ENCODE measurements around the gene PLEKHG2. TPM values are rescaled to one million over a fixed set of nuclear protein-coding genes. Genes with fewer than 3 reads are reported as not detected.

Gene PLEKHG2
- total RNA-seq, 3 donors from 2014 or later (not counting 1 experiment from before 2014, with no cell fraction given) = 70.2 to 129 (median 80.7) TPM

GRCh38 chr19:39445196-39446111, 33.0 kb downstream of the PLEKHG2 start, which contains the start of gene SUPT5H:
TSS of gene SUPT5H (plus strand) at chr19:39445582. CDS start at chr19:39445891, 309 bp downstream.
- H3K4me3 ChIP-seq (ENCODE audit: low read length) = peak within 1 kb of the TSS; percentile 99

GRCh38 chr19:39446365-39447084, 34.1 kb downstream of the PLEKHG2 start:
- no peaks in the 10 kb centered on the region for H3K36me3 Mint-ChIP-seq
- H3K9me3 ChIP-seq (ENCODE audit: control insufficient read depth, insufficient read depth, low read length) = no peaks in the 10 kb centered on the region
- no peaks in the 10 kb centered on the region for H3K27me3 ChIP-seq (ENCODE audit: control insufficient read depth, insufficient read depth, low read length)
- peaks cover 61% of the 10 kb centered on the region for H3K4me1 ChIP-seq (ENCODE audit: control insufficient read depth, insufficient read depth, low read length)
- no peak for DNase-seq
- H3K27ac ChIP-seq (ENCODE audit: low read length) = peak overlapping the region; percentile 99
- no peaks in the 10 kb centered on the region for H3K36me3 ChIP-seq (ENCODE audit: control insufficient read depth, insufficient read depth, low read length)
- H3K4me3 Mint-ChIP-seq = peak overlapping the region; percentile 98
- H3K9me3 Mint-ChIP-seq = no peaks in the 10 kb centered on the region
- WGBS (ENCODE audit: insufficient coverage) = 84% methylated on average over 16 of the region's 16 CpGs
- no peak for TF ChIP-seq CTCF (IDR thresholded peaks at IDR 0.05)
- H3K4me3 ChIP-seq (ENCODE audit: low read length) = peak overlapping the region; percentile 99
- H3K27me3 Mint-ChIP-seq (ENCODE audit: low read depth in 2 of 2) = no peaks in the 10 kb centered on the region
- ATAC-seq = no peak
- peaks cover 45 to 58% of the 10 kb centered on the region in 2 donors for H3K4me1 Mint-ChIP-seq
- H3K27ac Mint-ChIP-seq = peak overlapping the region; percentile 97 to 100
- intact Hi-C loops (cut with micrococcal nuclease) = no loop called here

More at GRCh38 chr19:39445196-39446111, 33.0 kb downstream of the PLEKHG2 start, which contains the start of gene SUPT5H:
- Histone ChIP-seq H3K9me3 (ENCODE audit: control insufficient read depth, insufficient read depth, low read length) (no peaks in the 10 kb centered on the region), H3K4me1 (ENCODE audit: control insufficient read depth, insufficient read depth, low read length) (peaks cover 56% of the 10 kb centered on the region), H3K27ac (ENCODE audit: low read length) (peak within 1 kb of the TSS; percentile 99), H3K36me3 (ENCODE audit: control insufficient read depth, insufficient read depth, low read length) (no peaks in the 10 kb centered on the region), H3K27me3 (ENCODE audit: control insufficient read depth, insufficient read depth, low read length) (no peaks in the 10 kb centered on the region)
- intact Hi-C loops (cut with micrococcal nuclease) = loop anchor here (1.0 to 2.0 kb wide), 5 partner anchors 9 to 55 kb away; partner anchors contain the start of genes MED29, PAF1, PLEKHG2 and TIMM50
- Mint-ChIP-seq H3K4me3 (peak within 1 kb of the TSS; percentile 98), H3K27me3 (ENCODE audit: low read depth in 2 of 2) (no peaks in the 10 kb centered on the region), H3K36me3 (no peaks in the 10 kb centered on the region), H3K27ac (peak within 1 kb of the TSS; percentile 97 to 100), H3K9me3 (no peaks in the 10 kb centered on the region), H3K4me1 (peaks cover 41 to 54% of the 10 kb centered on the region in 2 donors)
- peak; percentile 96 to 100 for DNase-seq
- under 1% methylated on average over 68 of the region's 68 CpGs for WGBS (ENCODE audit: insufficient coverage)
- ATAC-seq = peak; percentile 93 to 98 (median 95)
- TF ChIP-seq CTCF (IDR thresholded peaks at IDR 0.05) = no peak

- H3K36me3 Mint-ChIP-seq = no peaks in the 10 kb centered on the region
- Histone ChIP-seq H3K4me3 (ENCODE audit: low read length) (no peak overlapping the region), H3K27me3 (ENCODE audit: control insufficient read depth, insufficient read depth, low read length) (no peaks in the 10 kb centered on the region), H3K4me1 (ENCODE audit: control insufficient read depth, insufficient read depth, low read length) (peaks cover 62% of the 10 kb centered on the region), H3K36me3 (ENCODE audit: control insufficient read depth, insufficient read depth, low read length) (peaks cover 9% of the 10 kb centered on the region), H3K9me3 (ENCODE audit: control insufficient read depth, insufficient read depth, low read length) (no peaks in the 10 kb centered on the region), H3K27ac (ENCODE audit: low read length) (peak overlapping the region; percentile 3)
- peak overlapping the region; percentile 97 to 100 for H3K27ac Mint-ChIP-seq
- H3K4me1 Mint-ChIP-seq = peaks cover 59 to 76% of the 10 kb centered on the region in 2 donors
- ATAC-seq (no peak), DNase-seq (no peak)
- no peak for TF ChIP-seq CTCF (IDR thresholded peaks at IDR 0.05)
- H3K4me3 Mint-ChIP-seq = no peak overlapping the region
- intact Hi-C loops (cut with micrococcal nuclease) = no loop called here
- 48% methylated on average over 3 of the region's 3 CpGs for WGBS (ENCODE audit: insufficient coverage)
- no peaks in the 10 kb centered on the region for H3K27me3 Mint-ChIP-seq (ENCODE audit: low read depth in 2 of 2)
- H3K9me3 Mint-ChIP-seq = no peaks in the 10 kb centered on the region
These were observed 35.8 kb downstream of the PLEKHG2 start for GRCh38 chr19:39448271-39448670.

All from natural killer cell (primary cell).